ENCODE results near the gene ERMP1.
"Not testable (repeated sequence)": the region's sequence is repeated elsewhere in the genome, so short reads cannot be mapped to it uniquely, and the experiment has no call there.

Gene ERMP1

GRCh38 chr9:5819174-5819573 is 13.7 kb downstream of the ERMP1 start:
- DNase-seq = peak; percentile 53

GRCh38 chr9:5818424-5819142 is 14.3 kb downstream of the ERMP1 start:
- no peak for DNase-seq

- DNase-seq = no peak
Observed at GRCh38 chr9:5817862-5818261, 15.1 kb downstream of the ERMP1 start.

- no peak for DNase-seq
Observed at GRCh38 chr9:5815461-5815860, 17.5 kb downstream of the ERMP1 start.

GRCh38 chr9:5813824-5814223 is 19.1 kb downstream of the ERMP1 start:
- no peak for DNase-seq

GRCh38 chr9:5811751-5812150 is 21.2 kb downstream of the ERMP1 start:
- DNase-seq = no peak

GRCh38 chr9:5805478-5805877 is 27.4 kb downstream of the ERMP1 start:
- no peak for DNase-seq

- no peak for DNase-seq
Observed at GRCh38 chr9:5801739-5802113, 31.2 kb downstream of the ERMP1 start.

- DNase-seq = no peak
Observed at GRCh38 chr9:5800969-5801738, 31.8 kb downstream of the ERMP1 start.

- not testable (repeated sequence) for DNase-seq
Observed at GRCh38 chr9:5800378-5800777, 32.5 kb downstream of the ERMP1 start.

GRCh38 chr9:5799314-5799713 is 33.6 kb downstream of the ERMP1 start:
- DNase-seq = peak; percentile 73

- DNase-seq = no peak
Observed at GRCh38 chr9:5798581-5798980, 34.3 kb downstream of the ERMP1 start.

- no peak for DNase-seq
Observed at GRCh38 chr9:5796298-5796697, 36.6 kb downstream of the ERMP1 start.

- DNase-seq = no peak
Observed at GRCh38 chr9:5793812-5794211, 39.1 kb downstream of the ERMP1 start.

- DNase-seq = no peak
Observed at GRCh38 chr9:5791870-5792269, 41.0 kb downstream of the ERMP1 start.

- DNase-seq = no peak
Observed at GRCh38 chr9:5790923-5791322, 42.0 kb downstream of the ERMP1 start.

- DNase-seq = no peak
Observed at GRCh38 chr9:5789489-5789888, 43.4 kb downstream of the ERMP1 start.

GRCh38 chr9:5787759-5788302 is 45.1 kb downstream of the ERMP1 start:
- DNase-seq = no peak

- DNase-seq = no peak
Observed at GRCh38 chr9:5787220-5787619, 45.7 kb downstream of the ERMP1 start.

GRCh38 chr9:5786370-5787127 is 46.4 kb downstream of the ERMP1 start:
- no peak for DNase-seq

- no peak for DNase-seq
Observed at GRCh38 chr9:5784526-5785315, 48.2 kb downstream of the ERMP1 start.

GRCh38 chr9:5783982-5784381 is 48.9 kb downstream of the ERMP1 start:
- DNase-seq = no peak

GRCh38 chr9:5783420-5783819 is 49.5 kb downstream of the ERMP1 start:
- not testable (repeated sequence) for DNase-seq

Measured in hematopoietic multipotent progenitor cell treated with erythropoietin and hydrocortisone succinate and interleukin-3 and kit ligand, for 8 days (in vitro differentiated cells).